Neural cell (in vitro differentiated cells): ENCODE measurements around the gene GDF7. TPM values are rescaled to one million over a fixed set of nuclear protein-coding genes. Genes with fewer than 3 reads are reported as not detected.

Source experiments
- H2AFZ ChIP-seq: fragments of 200-600, 300-800 bp; sonication (generic), shearing (Covaris generic); 2 replicates; pipeline ENCODE4 v1.6.0; 2014; ENCODE audit warnings: low read depth, mild to moderate bottlenecking, antibody characterized with exemption, low read length, moderate library complexity
- H3F3A ChIP-seq: fragments of 200-600 bp; shearing (Covaris generic); 2 replicates; pipeline ENCODE4 v1.6.1; 2016; ENCODE audit warnings: mild to moderate bottlenecking, moderate library complexity, mixed read lengths, antibody characterized with exemption, low read length; ENCODE audit not compliant: insufficient read depth, poor library complexity, severe bottlenecking
- H3K27ac ChIP-seq: fragments of 200-600, 300-800 bp; sonication (generic), shearing (Covaris generic); 2 replicates; pipeline ENCODE4 v1.5.1; 2014; ENCODE audit warnings: mild to moderate bottlenecking, low read length, moderate library complexity
- H3K27me3 ChIP-seq: fragments of 300-800, 200-600 bp; sonication (generic), shearing (Covaris generic); 2 replicates; pipeline ENCODE4 v1.6.0; 2014; ENCODE audit warnings: mild to moderate bottlenecking, low read depth, low read length, moderate library complexity; ENCODE audit not compliant: insufficient read depth
- H3K36me3 ChIP-seq: fragments of 300-800, 200-600 bp; sonication (generic), shearing (Covaris generic); 2 replicates; pipeline ENCODE4 v1.5.1; 2014; ENCODE audit warnings: mild to moderate bottlenecking, antibody characterized with exemption, low read length, moderate library complexity; ENCODE audit not compliant: insufficient read depth
- H3K4me2 ChIP-seq: fragments of 300-800, 200-600 bp; sonication (generic), shearing (Covaris generic); 2 replicates; pipeline ENCODE4 v1.6.0; 2014; ENCODE audit warnings: mild to moderate bottlenecking, low read length
- H3K4me3 ChIP-seq: fragments of 300-800, 200-600 bp; sonication (generic), shearing (Covaris generic); 2 replicates; pipeline ENCODE4 v1.5.1; 2014; ENCODE audit warnings: mild to moderate bottlenecking, low read length, moderate library complexity
- H3K79me2 ChIP-seq: fragments of 200-600 bp; shearing (Covaris generic); replicated peaks from 2 replicates; pipeline ENCODE4 v1.6.0; 2014; ENCODE audit warnings: mild to moderate bottlenecking, low read length, moderate library complexity; ENCODE audit not compliant: insufficient read depth
- H3K9ac ChIP-seq: fragments of 300-800, 200-600 bp; sonication (generic), shearing (Covaris generic); 2 replicates; pipeline ENCODE4 v1.6.1; 2016; ENCODE audit warnings: mild to moderate bottlenecking, low read length, mixed read lengths
- H3K9me2 ChIP-seq: fragments of 200-600 bp; shearing (Covaris generic); 2 replicates; pipeline ENCODE4 v1.6.1; 2016; ENCODE audit warnings: mild to moderate bottlenecking, low read length, mixed read lengths; ENCODE audit not compliant: insufficient read depth
- H3K9me3 ChIP-seq: fragments of 200-600, 300-800 bp; sonication (generic), shearing (Covaris generic); 2 replicates; pipeline ENCODE4 v1.6.1; 2016; ENCODE audit warnings: mild to moderate bottlenecking, mixed run types, low read length, moderate library complexity, mixed read lengths
- H4K20me1 ChIP-seq: fragments of 200-600 bp; shearing (Covaris generic); 2 replicates; pipeline ENCODE4 v1.6.1; 2016; ENCODE audit warnings: mild to moderate bottlenecking, mixed run types; ENCODE audit not compliant: insufficient read depth
- CTCF ChIP-seq: fragments of 450-650 bp; IDR thresholded peaks from 2 replicates; pipeline ENCODE4 v1.5.1; 2014; ENCODE audit warnings: antibody characterized with exemption, mild to moderate bottlenecking, moderate library complexity; ENCODE audit not compliant: poor library complexity, severe bottlenecking
- EP300 ChIP-seq: fragments of 450-650 bp; conservative IDR thresholded peaks from 2 replicates; pipeline ENCODE4 v1.6.1; 2014; ENCODE audit warnings: antibody characterized with exemption, mild to moderate bottlenecking, moderate library complexity; ENCODE audit not compliant: poor library complexity, severe bottlenecking
- EZH2 ChIP-seq: fragments of 200-600, 300-800 bp; shearing (Covaris generic), sonication (generic); IDR thresholded peaks from 2 replicates; pipeline ENCODE4 v1.6.1; 2014; ENCODE audit warnings: antibody characterized with exemption, low read length, borderline replicate concordance, mild to moderate bottlenecking; ENCODE audit not compliant: insufficient read depth, poor library complexity, severe bottlenecking
- MXI1 ChIP-seq: fragments of 450-650 bp; conservative IDR thresholded peaks from 2 replicates; pipeline ENCODE4 v1.6.1; 2014; ENCODE audit warnings: antibody characterized with exemption, mild to moderate bottlenecking; ENCODE audit not compliant: poor library complexity, severe bottlenecking
- POLR2AphosphoS5 ChIP-seq: IDR thresholded peaks from 2 replicates; pipeline ENCODE4 v1.6.1; 2012
- RAD21 ChIP-seq: fragments of 450-650 bp; conservative IDR thresholded peaks from 2 replicates; pipeline ENCODE4 v1.6.1; 2014; ENCODE audit warnings: antibody characterized with exemption, mild to moderate bottlenecking, moderate library complexity
- REST ChIP-seq: IDR thresholded peaks from 2 replicates; pipeline ENCODE4 v1.6.1; 2012; ENCODE audit warnings: borderline replicate concordance
- SMC3 ChIP-seq: fragments of 450-650 bp; conservative IDR thresholded peaks from 2 replicates; pipeline ENCODE4 v1.6.1; 2014; ENCODE audit warnings: antibody characterized with exemption, mild to moderate bottlenecking, moderate library complexity; ENCODE audit not compliant: poor library complexity
- TAF1 ChIP-seq: IDR thresholded peaks from 2 replicates; pipeline ENCODE4 v1.6.1; 2012; ENCODE audit warnings: low read depth
- polyA plus RNA-seq: library from polyadenylated mRNA; depleted of rRNA; stranded (reverse); fragments of >200 nt; gene quantifications from 2 replicates; pipeline ENCODE4 v1.2.3, GENCODE V29; 2014

GDF7 gene
- polyA plus RNA-seq, 1 donor from 2014 or later, result 0.38 TPM

GRCh38 chr2:20647738-20648137 lies 19.2 kb upstream of the GDF7 start:
- no peak overlapping the region for H2AFZ ChIP-seq
- no peak for TF ChIP-seq MXI1
- no peak for TF ChIP-seq SMC3
- TF ChIP-seq TAF1, result no peak
- TF ChIP-seq CTCF, result no peak
- TF ChIP-seq EP300, result no peak
- no peak for TF ChIP-seq POLR2AphosphoS5
- TF ChIP-seq REST, result no peak
- TF ChIP-seq RAD21, result no peak
- no peak for TF ChIP-seq EZH2
- no peak overlapping the region for H3K4me2 ChIP-seq
- H3K9me3 ChIP-seq, result no peaks in the 10 kb centered on the region
- H3K4me3 ChIP-seq, result no peak overlapping the region
- H4K20me1 ChIP-seq, result no peaks in the 10 kb centered on the region
- H3K9me2 ChIP-seq, result no peaks in the 10 kb centered on the region
- no peak overlapping the region for H3K27ac ChIP-seq
- H3F3A ChIP-seq, result no peaks in the 10 kb centered on the region
- no peaks in the 10 kb centered on the region for H3K27me3 ChIP-seq
- H3K36me3 ChIP-seq, result no peaks in the 10 kb centered on the region
- H3K79me2 ChIP-seq, result no peaks in the 10 kb centered on the region
- no peak overlapping the region for H3K9ac ChIP-seq

- no peaks in the 10 kb centered on the region for H3F3A ChIP-seq
- no peaks in the 10 kb centered on the region for H3K79me2 ChIP-seq
- no peaks in the 10 kb centered on the region for H4K20me1 ChIP-seq
- H3K4me3 ChIP-seq, result peak overlapping the region; percentile 16
- TF ChIP-seq CTCF (no peak), EP300 (no peak), RAD21 (no peak), MXI1 (no peak), TAF1 (no peak), SMC3 (no peak), REST (no peak), POLR2AphosphoS5 (no peak), EZH2 (no peak)
- no peak overlapping the region for H3K4me2 ChIP-seq
- no peaks in the 10 kb centered on the region for H3K9me3 ChIP-seq
- H3K27me3 ChIP-seq, result no peaks in the 10 kb centered on the region
- no peak overlapping the region for H3K9ac ChIP-seq
- H2AFZ ChIP-seq, result no peak overlapping the region
- no peak overlapping the region for H3K27ac ChIP-seq
- no peaks in the 10 kb centered on the region for H3K36me3 ChIP-seq
- H3K9me2 ChIP-seq, result no peaks in the 10 kb centered on the region
These were observed 18.7 kb upstream of the GDF7 start for GRCh38 chr2:20648206-20648605.
